CD4-positive, alpha-beta T cell treated with Interleukin-6 at 100 ng/mL for 8 hours (primary cell): ENCODE measurements around the gene KLHL36.
"Not testable (repeated sequence)": the region's sequence is repeated elsewhere in the genome, so short reads cannot be mapped to it uniquely, and the experiment has no call there.

Source experiments
- DNase-seq: peaks from one replicate; pipeline ENCODE4 v3.0.0-alpha.2; 2020; ENCODE audit warnings: mixed read lengths, low spot score

KLHL36 gene

DNA sequence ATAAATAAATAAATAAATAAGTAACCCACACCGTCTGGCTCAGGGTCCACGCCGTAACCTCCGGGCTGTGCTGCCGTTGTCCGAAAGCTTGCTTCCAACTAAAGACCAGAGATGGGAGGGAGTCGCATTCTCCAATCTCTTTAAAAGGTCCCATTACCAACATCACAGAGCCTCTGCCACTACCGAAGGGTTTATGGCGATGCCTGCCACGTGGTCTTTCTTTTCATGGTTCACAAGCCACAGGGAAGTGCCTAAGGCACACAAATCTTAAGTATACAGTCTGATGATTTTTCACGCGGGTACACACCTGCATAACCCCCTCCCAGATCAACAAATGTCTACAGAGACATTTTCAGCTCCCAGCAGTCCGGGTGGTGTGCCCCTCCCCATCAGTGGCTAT is 31.8 kb upstream of the KLHL36 start:
- peak; percentile 35 for DNase-seq

DNA sequence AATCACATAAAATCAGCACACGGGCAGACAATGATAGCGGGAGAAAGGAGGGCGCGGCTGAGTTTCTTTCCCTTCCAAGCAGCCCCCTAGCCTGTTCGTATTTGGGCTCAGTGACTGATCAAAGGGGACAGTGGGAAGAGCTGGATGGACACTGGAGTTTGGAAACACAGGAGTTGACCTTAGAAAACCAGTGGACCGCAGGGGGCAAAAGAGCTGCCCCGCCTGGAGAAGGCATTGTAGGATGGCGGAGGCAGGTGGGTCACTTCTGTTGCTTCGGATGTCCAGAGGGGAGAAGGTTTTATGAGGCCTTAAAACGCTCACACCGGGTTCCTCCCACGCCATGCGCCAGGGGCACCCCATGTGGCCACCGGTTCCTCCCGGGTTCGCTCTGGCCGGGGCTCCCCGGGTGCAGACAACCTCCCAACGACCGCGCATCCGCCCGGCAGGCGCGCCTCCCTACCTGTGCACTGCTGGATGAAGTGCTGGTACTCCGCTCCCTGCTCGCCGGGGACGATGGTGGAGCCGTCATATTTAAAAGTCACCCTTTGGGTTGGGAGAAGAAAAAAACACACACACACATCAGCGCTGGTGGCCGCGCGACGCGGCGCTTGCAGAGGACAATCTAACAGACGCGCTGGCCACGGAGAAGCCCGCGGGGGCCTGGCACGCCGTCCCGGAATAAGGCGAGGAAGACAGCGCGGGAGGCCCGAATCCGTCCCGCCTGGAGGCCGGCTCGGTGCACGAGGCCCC is 31.1 kb upstream of the KLHL36 start:
- DNase-seq, result peak; percentile 53

DNA sequence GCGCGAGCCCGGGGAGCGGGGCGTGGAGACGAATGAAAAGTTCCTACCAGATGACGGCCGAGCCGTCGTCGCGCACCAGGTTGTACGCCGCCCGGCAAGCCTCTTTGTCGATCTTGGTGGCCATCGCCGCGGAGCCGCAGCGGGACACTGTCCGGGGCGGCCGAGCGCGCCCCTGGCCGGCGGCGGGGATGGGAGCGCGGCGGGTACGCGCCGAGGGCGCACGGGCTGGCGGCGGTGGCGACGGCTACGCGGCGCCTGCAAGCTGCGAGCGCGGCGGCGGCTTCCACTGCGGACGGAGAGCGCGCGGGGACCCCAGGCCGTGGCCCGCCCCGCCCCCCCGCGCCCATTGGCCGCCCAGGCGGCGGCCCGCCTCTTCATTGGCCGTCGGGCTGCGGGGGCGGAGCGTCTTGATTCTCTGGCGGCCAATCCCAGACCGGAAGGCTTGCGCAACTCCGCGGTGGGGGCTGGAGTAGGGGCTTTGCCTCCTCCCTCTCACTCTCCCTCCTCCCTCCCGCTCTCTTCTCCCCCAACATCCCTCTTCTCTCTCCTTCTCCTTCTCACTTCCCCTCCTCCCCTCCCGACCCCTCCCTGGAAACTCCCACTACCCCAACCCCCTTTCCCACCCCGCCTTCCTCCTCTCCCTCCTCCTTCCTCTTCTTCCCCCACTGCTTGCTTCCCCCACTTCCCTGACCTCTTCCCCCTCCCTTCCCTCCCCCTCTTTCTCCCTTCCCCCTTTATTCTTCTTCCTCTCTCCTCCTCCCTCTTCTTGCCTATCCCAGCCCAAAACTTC is 30.3 kb upstream of the KLHL36 start, which contains the start of gene COTL1:
TSS of gene COTL1 (minus strand) at position 288 of the 790 bp plus-strand sequence. CDS start at position 124, 164 bp downstream.
- peak; percentile 96 for DNase-seq

DNA sequence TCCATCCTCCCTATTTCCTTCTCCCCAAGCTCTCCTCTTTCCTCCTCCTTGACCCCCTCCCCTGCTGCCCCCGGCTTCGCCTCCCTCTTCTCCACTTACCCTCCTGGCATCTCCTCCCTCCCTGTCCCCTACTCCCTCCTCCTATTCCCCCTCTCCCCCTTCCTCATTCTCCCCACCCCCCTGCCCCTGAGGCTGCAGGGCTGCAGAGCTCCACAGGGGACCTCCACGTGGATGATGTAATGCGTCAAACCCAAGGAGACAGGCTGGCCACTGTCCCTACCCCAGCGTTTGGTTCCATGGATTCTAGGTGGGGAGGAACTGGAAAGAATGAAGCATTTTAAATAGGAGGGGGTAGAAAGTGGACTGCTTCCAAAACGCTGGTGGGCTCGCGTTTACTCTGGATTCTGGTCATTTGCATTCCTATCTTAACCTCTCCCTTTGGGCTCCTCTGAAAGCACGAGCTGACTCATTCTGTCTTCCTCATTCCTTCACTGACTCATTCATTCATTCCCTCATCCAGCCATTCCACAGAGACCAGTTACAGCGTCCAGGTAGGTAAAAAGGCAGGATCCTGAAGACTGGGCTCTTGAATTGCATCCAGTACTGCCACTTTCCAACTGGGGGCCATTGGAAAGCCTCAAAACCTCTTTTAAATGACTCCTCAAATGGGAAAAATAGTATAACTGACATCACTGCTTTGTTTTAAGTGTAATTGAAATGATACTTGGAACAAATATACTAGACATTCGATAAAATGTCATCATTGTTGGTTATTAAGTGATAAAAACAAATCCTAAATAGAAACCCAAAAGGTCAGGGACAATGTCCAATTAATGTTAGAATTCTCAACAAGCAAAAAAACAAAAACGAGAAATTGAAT is 29.5 kb upstream of the KLHL36 start:
- no peak for DNase-seq

DNA sequence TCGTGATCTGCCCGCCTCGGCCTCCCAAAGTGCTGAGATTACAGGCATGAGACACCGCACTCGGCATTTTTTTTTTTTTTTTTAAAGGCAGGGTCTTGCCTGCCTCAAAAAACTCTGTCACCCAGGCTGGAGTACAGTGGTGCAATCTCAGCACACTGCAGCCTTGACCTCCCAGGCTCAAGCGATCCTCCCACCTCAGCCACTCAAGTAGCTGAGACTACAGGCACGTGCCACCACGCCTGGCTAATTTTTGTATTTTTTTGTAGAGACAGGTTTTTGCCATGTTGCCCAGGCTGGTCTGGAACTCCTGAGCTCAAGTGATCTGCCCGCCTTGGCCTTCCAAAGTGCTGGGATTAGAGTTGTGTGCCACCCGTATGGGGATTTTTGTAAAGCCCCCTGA is 27.4 kb upstream of the KLHL36 start:
- DNase-seq, result not testable (repeated sequence)

DNA sequence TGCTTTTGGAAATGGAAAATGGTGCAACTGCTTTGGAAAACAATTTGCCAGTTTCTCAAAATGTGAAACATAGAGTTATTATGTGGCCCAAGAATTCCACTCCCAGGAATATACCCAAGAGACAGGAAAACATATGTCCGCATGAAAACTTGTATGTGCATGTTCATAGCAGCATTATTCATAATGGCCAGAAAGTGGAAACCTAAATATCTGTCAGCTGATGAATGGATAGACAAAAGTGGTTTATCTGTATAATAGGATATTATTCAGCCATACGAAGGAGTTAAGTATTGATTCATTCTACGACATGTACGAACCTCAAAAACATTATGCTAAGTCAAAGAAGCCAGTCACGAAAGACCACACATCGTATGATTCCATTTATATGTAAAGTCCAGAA is 22.8 kb upstream of the KLHL36 start:
- DNase-seq, result no peak

DNA sequence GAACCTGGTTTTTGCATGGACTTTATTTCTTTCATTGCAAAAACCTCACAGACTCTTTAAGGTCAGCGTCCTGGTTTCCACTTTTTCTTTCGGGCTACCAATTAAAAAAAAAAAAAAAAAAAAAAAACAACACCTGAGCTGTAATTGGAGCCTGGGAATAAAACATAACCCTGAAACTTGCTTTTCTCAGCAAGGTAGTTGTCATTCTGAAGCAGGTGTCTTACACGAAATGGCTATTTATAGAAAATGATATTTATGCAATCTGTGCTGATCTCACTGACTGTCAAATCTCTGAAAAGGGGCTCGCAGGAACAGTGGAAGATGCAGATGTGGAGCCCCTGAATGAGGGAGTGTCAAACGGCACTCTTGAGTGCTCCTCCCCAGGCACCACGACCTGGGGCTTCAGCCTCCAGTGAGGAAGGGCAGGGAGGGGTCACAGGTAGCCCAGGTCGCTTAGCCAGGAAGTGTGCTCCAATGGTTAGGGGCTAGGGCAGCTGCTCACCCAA is 20.0 kb upstream of the KLHL36 start:
- DNase-seq, result no peak

DNA sequence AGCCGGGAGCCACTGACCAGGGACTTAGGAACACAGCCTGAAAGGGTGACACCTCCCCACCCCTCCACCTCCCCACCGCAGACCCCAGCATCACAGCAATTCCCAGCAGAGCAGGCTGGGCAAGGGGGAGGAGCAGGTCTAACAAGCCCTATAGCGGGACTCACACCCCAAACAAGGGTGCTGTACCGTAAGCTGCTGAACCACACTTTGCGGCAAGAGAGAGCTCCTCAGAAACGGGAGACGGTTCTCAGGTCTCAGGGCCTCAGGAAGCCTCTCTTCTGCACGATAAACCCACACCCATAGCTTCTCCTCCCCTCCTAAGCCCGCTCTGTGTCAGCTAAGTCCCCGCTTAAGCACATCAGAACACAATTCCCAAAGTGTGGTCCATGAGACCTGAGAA is 18.7 kb upstream of the KLHL36 start:
- DNase-seq, result no peak

DNA sequence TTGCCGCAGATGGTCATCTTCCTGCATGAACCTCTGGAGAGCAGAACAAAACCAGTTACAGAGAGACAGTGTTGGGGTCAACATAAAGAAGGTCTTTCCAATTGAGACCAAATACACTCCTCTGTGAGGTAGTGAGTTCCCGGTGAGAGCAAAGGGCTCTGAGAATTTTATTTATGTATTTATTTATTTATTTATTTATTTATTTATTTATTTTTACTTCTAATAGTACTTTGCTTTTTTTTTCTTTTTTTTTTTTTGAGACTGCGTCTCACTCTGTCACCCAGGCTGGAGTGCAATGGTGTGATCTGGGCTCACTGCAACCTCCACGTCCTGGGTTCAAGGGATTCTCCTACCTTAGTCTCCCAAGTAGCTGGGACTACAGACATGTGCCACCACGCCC is 18.3 kb upstream of the KLHL36 start:
- no peak for DNase-seq

DNA sequence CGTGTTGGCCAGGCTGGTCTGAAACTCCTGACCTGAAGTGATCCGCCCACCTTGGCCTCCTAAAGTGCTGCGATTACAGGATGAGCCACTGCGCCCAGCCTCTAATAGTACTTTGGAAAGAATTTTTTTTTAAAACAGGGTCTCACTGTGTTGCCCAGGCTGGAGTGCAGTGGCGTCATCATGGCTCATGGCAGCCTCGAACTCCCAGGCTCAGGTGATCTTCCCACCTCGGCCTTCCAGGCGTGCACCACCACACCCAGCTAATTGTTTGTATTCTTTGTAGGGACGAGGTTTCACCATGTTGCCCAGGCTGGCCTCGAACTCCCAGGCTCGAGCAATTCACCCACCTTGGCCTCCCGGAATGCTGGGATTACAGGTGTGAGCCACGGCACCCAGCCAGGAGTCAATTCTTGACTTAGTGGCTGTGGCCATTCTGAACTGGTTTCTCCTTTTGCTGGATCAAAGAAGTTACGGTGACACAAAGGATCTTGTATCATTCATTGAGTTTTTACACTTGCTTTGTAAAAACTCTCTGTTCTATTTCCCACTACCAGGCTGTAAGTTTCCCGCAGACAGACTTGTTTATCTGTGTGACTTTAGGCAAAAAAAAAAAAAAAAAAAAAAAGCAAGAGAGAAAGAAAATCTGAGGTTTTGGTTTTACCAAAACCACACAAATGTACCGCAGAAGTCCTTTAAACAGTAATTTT is 17.7 kb upstream of the KLHL36 start:
- DNase-seq, result peak; percentile 25

DNA sequence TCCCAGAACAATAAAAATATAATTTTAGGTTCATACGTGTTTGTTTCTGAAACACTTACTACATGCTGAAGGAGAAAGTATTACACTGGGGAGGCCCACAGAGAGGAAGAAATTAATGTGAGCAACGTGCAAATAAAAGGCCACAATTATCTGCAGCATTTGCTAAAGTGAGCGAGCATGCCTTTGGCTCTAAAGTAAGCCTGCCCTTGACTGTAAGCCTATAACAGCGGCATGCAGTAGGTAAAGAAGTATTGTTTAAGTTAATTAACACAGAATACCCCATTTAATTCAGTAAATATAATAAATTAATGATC is 17.2 kb upstream of the KLHL36 start:
- DNase-seq, result peak; percentile 26

DNA sequence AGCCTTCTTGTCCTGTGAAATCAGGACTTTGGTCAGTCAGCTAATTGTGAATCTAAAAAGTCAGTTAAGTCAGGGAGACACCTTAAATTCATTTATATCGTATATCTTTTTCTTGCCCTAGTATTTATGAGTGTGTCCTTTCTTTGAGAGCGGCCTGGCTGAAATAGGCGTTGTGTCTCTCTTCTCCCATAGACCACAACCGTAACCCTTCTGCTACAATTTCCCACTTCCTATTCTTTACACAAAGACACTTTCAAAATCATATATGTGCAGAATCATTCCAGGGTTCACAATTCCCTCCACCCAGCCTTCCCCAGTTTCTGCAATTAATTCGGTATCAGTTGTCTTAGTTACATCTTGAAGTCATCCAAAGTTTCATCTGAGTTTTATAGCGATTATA is 16.4 kb upstream of the KLHL36 start:
- DNase-seq, result no peak

DNA sequence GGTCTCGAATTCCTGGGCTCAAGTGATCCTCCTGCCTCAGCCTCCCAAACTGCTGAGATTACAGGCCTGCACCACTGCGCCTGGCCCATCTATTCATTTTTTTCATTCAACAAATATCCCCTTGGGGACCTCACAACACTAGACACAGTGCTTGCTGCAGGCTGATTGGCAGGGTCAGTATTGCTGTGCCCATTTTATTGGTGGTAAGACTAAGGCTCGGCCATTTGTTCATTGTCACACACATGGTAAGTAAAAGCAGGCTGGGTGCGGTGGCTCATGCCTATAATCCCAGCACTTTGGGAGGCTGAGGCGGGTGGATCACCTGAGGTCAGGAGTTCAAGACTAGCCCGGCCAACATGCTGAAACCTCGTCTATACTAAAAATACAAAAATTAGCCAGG is 15.4 kb upstream of the KLHL36 start:
- DNase-seq, result not testable (repeated sequence)

DNA sequence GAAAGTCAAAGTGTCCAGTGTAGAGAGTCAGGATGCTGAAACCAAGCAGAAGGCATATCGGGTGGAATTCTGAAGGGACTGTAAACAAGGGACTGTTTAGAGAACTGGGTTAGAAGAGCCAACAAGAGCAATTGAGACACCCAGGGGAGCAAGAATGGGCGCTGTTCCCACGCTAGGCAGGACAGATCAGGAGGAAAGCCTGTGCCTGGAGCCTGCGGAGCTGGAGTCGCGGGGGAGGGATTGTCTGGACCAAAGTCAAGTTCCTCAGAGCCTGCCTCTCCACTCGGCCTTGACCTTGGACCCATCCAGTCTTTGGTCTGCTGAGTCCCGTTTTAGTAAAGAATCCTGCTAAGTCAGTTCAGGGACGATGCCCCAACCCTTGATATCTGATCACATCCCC is 14.7 kb upstream of the KLHL36 start:
- DNase-seq, result no peak

DNA sequence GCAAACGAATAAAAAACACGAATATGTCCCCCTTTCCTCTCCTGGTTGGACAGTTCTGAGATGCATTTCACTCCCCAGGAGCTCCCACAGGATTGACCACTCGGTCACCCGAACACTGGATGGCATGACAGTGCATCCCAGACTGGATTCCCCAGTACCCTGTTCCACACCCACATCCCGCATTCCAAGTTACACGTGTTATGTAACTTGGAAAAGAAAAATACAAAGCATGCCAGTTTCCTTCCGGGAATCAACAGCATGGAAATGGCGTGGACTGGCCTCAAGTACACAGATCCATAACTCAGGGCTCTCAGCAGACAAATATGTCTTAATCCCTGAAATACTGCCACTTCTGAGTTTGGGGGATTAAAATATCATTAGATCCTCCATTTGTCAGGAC is 12.6 kb upstream of the KLHL36 start:
- DNase-seq, result no peak

DNA sequence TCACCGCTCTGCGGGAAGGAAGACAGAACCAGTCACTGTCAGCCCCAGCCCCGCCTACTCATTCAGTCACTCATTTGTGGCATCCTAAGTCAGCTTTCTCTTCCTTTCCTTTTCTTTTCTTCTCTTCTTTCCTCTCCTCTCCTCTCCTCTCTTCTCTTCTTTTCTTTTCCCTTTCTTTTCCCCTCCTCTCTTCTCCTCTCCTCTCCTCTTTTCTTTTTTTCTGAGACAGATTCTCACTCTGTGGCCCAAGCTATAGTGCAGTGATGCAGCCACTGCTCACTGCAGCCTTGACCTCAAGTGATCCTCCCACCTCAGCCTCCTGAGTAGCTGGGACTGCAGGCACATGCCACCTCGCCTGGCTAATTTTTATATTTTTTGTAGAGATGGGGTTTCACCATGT is 10.6 kb upstream of the KLHL36 start:
- no peak for DNase-seq

DNA sequence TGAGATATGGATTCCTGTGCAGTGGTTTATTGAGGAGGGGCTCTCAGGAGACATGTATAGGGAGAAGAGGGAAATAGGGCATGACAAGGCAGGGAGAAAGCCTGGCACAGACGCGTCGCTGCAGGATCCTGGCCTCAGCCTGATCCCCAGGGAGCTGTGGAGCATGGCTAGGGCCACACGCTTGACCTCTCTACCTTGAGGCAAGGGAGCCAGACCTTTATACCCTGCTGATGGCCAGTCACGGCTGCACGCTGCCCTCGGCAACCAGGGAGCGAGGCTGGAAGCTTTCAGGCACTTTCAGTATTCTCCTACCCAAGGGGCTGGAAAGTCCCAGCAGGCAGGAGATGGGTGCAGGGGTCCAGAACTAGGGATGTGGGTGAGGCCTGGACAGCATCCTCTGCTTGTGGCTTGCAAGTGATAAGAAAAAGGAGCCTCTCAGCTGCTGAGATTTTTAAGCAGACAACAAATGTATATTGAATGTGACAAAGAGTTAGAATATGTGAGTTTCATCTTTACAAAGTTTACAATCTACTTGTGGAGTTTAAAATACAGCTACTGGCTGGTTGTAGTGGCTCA is 10.0 kb upstream of the KLHL36 start:
- no peak for DNase-seq

DNA sequence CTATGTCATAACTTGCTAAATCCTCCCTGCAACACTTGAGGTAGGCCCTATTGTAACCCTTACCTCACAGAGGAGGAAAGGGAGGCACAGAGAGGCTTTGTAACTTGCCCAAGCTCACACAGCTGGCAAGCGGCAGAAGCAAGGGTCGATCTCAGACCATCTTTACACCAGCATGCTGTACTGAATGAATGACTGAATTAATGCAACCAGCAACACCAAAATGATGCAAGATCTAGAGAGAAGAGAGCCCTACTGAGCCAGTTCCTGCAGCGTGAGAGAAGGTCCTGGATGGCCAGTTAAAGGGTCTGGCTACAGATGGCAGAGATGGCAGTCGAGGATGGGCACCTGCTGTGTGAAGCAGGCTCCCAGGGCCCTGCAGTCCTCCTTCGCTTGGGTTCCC is 8.2 kb upstream of the KLHL36 start:
- no peak for DNase-seq

DNA sequence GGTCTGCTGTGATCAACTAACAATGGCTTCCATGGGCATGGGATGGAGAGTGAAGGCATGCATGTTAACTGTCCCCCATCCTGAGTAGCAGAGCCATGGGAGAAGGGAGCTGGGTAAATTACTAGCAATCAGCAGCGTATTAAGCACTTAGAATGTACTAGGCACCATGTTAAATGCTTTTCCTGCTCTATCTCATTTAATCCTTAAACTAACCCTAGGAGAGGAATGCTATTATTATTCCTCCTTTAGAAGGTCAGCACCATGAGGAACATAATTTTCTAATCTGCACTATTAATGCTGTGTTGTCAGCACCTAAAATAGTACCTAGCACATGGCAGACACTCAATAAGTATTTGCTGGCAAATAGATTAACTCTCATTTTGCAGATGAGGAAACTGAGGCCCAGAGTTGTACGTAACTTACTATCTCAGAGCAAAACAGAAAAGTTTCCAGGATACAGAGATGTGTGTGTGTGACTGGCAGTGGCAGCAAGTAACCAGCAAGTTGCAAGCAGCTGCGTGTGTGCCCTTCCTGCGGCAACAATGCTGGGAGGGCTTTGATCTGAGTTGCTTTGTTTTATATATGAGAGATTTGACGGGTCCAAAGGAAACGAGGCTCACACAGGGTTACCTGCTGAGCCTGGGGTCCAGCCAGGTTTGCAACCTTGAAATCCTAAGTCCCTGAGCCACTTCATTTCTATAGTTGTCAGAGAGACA is 6.5 kb upstream of the KLHL36 start:
- peak; percentile 45 for DNase-seq

DNA sequence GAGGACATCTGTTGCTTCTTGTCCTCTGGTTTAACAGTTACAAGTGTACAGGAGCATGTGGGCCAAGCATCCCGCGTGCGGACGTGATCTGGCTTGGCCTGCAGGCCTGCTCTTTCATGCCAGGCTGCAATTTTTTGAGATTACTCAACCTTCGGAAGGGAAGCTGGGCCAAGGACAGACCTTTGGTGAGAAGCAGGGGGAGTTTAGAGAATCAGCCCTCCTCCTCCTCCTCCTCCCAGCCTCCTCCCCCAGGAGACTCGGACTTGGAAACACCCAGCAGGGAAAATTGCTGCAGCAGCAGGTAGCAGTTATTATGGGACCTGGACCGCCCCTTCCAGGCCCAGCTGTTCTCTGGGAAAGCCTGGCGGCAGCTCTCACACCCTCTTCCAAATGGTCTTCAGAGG is 5.1 kb upstream of the KLHL36 start:
- DNase-seq, result no peak

DNA sequence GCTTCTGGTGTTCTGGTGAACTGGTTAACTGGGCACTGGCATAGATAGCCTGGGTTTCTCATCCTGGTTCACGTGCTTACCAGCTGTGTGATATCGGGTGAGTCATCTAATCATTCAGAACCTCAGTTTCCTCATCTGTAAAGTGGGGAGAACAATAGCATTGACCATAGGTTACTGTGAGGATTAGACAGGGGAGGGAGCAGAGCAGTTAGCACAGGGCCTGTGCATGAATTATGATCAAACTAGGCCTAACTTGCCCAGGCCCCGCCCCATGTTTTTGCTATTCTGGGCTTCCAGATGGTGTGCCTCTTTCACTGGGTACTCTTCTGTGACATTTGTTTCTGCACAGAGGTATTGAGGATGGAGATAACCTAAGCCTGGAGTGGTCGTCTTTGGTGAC is 4.6 kb upstream of the KLHL36 start:
- DNase-seq, result no peak
